K562 (cell line): ENCODE measurements around the gene TCIRG1. TPM values are rescaled to one million over a fixed set of nuclear protein-coding genes. Genes with fewer than 3 reads are reported as not detected.
A peak's percentile ranks its signal among the peaks of the same experiment; 100 is the strongest.

Experiments used
- ATAC-seq: fragments of 200-7000 bp; cut with Tn5 transposase; 3 replicates; pipeline ENCODE4 v1.9.1; 2020; ENCODE audit warnings: moderate library complexity
- BruUV-seq: library from RNA; stranded (reverse); fragments of 400-500 nt; replicated peaks from 2 replicates; lab custom pipeline; 2021; lab: Mats Ljungman, UMichigan
- CTCF ChIA-PET: fragments of 300-600 bp; formaldehyde crosslinking; extraction: SDS; loops from one replicate; lab custom pipeline; 2021; ENCODE audit warnings: low intra/inter-chr PET ratio; lab: Yijun Ruan, JAX
- POLR2A ChIA-PET: fragments of 300-600, 350-650 bp; sonication (Branson Sonifier 250); formaldehyde crosslinking; extraction: SDS; loops from one replicate; lab custom pipeline; 2021; ENCODE audit warnings: antibody characterized with exemption, inconsistent platforms; lab: Yijun Ruan, JAX
- DNase-seq, 4 experiments: peaks; one replicate each; pipeline versions ENCODE4 v3.0.0 to v3.0.0-alpha.2; 2011 to 2018; ENCODE audit warnings: low spot score in 3 of 4, mixed read lengths in 3 of 4; ENCODE audit errors: extremely low read depth in 1 of 4
- FAIRE-seq: peaks from 2 replicates; lab custom pipeline; 2011; peaks lifted over from hg19 to GRCh38; lab: Jason Lieb, UNC
- H2AFZ ChIP-seq: 2 replicates; pipeline ENCODE4 v1.6.0; 2011; ENCODE audit warnings: low read depth, low read length, control low read depth, inconsistent platforms
- H3K27ac ChIP-seq: fragments of 200-600 bp; 3 replicates; pipeline ENCODE4 v1.8.0; 2011; ENCODE audit warnings: low read depth, mild to moderate bottlenecking, control low read depth, inconsistent platforms, low read length, moderate library complexity, mixed read lengths; ENCODE audit errors: extremely low read depth
- H3K27me3 ChIP-seq, 2 experiments: fragments of 300-600 bp in 1 of 2; 2 replicates in 1 of 2; 3 replicates in 1 of 2; pipeline versions ENCODE4 v1.6.0 to v1.8.0; 2011; ENCODE audit warnings: inconsistent platforms in 2 of 2, low read length in 2 of 2, mild to moderate bottlenecking in 1 of 2, mixed read lengths in 1 of 2, moderate library complexity in 1 of 2; ENCODE audit not compliant: control insufficient read depth in 2 of 2, insufficient read depth in 2 of 2
- H3K36me3 ChIP-seq: fragments of 300-600 bp; 3 replicates; pipeline ENCODE4 v1.8.0; 2011; ENCODE audit warnings: mild to moderate bottlenecking, low read length, inconsistent platforms; ENCODE audit not compliant: control insufficient read depth, insufficient read depth
- H3K4me1 ChIP-seq, 2 experiments: fragments of 200-600 bp in 1 of 2; replicated peaks in 1 of 2; 2 replicates in 1 of 2; 3 replicates in 1 of 2; pipeline versions ENCODE4 v1.5.1 to v1.8.0; 2011; ENCODE audit warnings: inconsistent platforms in 2 of 2, low read length in 2 of 2, mild to moderate bottlenecking in 1 of 2, mixed read lengths in 1 of 2, moderate library complexity in 1 of 2; ENCODE audit not compliant: control insufficient read depth in 2 of 2, insufficient read depth in 2 of 2
- H3K4me2 ChIP-seq: 2 replicates; pipeline ENCODE4 v1.6.1; 2011; ENCODE audit warnings: low read length, control low read depth, inconsistent platforms, mixed read lengths; ENCODE audit not compliant: insufficient read depth
- H3K4me3 ChIP-seq: fragments of 200-600 bp; sonication (generic), shearing (Covaris generic); 2 replicates; pipeline ENCODE4 v1.5.1; 2016; ENCODE audit warnings: control low read depth, inconsistent platforms
- H3K79me2 ChIP-seq: fragments of 200-600 bp; 3 replicates; pipeline ENCODE4 v1.8.0; 2011; ENCODE audit warnings: low read length, inconsistent platforms; ENCODE audit not compliant: control insufficient read depth, insufficient read depth
- H3K9ac ChIP-seq, 2 experiments: 2 replicates each; pipeline versions ENCODE4 v1.6.0 to v1.6.1; 2011; ENCODE audit warnings: low read depth in 2 of 2, low read length in 2 of 2, control low read depth in 1 of 2, inconsistent platforms in 1 of 2, mild to moderate bottlenecking in 1 of 2, mixed read lengths in 1 of 2; ENCODE audit not compliant: insufficient read depth in 1 of 2
- H3K9me1 ChIP-seq: one replicate; pipeline ENCODE4 v1.6.0; 2011; ENCODE audit warnings: inconsistent platforms, mild to moderate bottlenecking, low read length, moderate library complexity; ENCODE audit not compliant: control insufficient read depth, insufficient read depth
- H3K9me3 ChIP-seq: replicated peaks from 2 replicates; pipeline ENCODE4 v1.5.1; 2011; ENCODE audit warnings: low read depth, low read length, inconsistent platforms; ENCODE audit not compliant: control insufficient read depth, insufficient read depth
- H4K20me1 ChIP-seq: replicated peaks from 2 replicates; pipeline ENCODE4 v1.6.1; 2011; ENCODE audit warnings: low read length, inconsistent platforms, mixed read lengths; ENCODE audit not compliant: control insufficient read depth, insufficient read depth
- BCOR ChIP-seq: fragments of 450-650 bp; IDR thresholded peaks from 2 replicates; pipeline ENCODE4 v1.6.1; 2016
- ETS2 ChIP-seq: IDR thresholded peaks from 2 replicates; pipeline ENCODE4 v1.6.1; 2016; ENCODE audit warnings: borderline replicate concordance, missing genetic modification characterization, mild to moderate bottlenecking, moderate library complexity, missing compliant biosample characterization; ENCODE audit not compliant: poor library complexity, severe bottlenecking
- HES1 ChIP-seq: fragments of 450-650 bp; IDR thresholded peaks from 2 replicates; pipeline ENCODE4 v1.6.1; 2016; ENCODE audit warnings: low read depth, mild to moderate bottlenecking, moderate library complexity
- HNRNPUL1 ChIP-seq: fragments of 200-400 bp; formaldehyde crosslinking; IDR thresholded peaks from 2 replicates; pipeline ENCODE4 v1.6.1; 2017; ENCODE audit warnings: low read length
- NFIC ChIP-seq: fragments of 450-650 bp; IDR thresholded peaks from 2 replicates; pipeline ENCODE4 v1.6.1; 2017; ENCODE audit warnings: mild to moderate bottlenecking, inconsistent platforms
- PCBP1 ChIP-seq: fragments of 200-400 bp; formaldehyde crosslinking; IDR thresholded peaks from 2 replicates; pipeline ENCODE4 v1.6.1; 2018; ENCODE audit warnings: mild to moderate bottlenecking, low read depth, low read length; ENCODE audit not compliant: poor library complexity, severe bottlenecking
- PTBP1 ChIP-seq: fragments of 200-400 bp; formaldehyde crosslinking; IDR thresholded peaks from 2 replicates; pipeline ENCODE4 v1.6.1; 2017; ENCODE audit warnings: low read depth, low read length
- SNIP1 ChIP-seq: fragments of 450-650 bp; IDR thresholded peaks from 2 replicates; pipeline ENCODE4 v1.7.1; 2017; ENCODE audit warnings: low read depth, mild to moderate bottlenecking
- TBP ChIP-seq: optimal IDR thresholded peaks from 2 replicates; pipeline ENCODE3; 2011; ENCODE audit warnings: low read depth, low read length, improper control_type of control experiment
- ZFP36 ChIP-seq: fragments of 150-350 bp; IDR thresholded peaks from 2 replicates; pipeline ENCODE4 v1.6.1; 2018; ENCODE audit warnings: low read length, low read depth; ENCODE audit not compliant: partially characterized antibody
- ZKSCAN1 ChIP-seq: fragments of 150-350 bp; IDR thresholded peaks from 2 replicates; pipeline ENCODE4 v1.6.1; 2016; ENCODE audit warnings: low read depth, low read length
- ZNF436 ChIP-seq: fragments of 250-450, 450-650 bp; sonication (Bioruptor Pico); formaldehyde crosslinking; IDR thresholded peaks from 2 replicates; pipeline ENCODE4 v1.7.0; 2020; ENCODE audit warnings: mild to moderate bottlenecking
- ZNF740 ChIP-seq, 3 experiments: fragments of 200-800 bp in 1 of 3; sonication (Bioruptor generic) in 1 of 3; sonication (generic) in 1 of 3; formaldehyde crosslinking in 1 of 3; IDR thresholded peaks; 2 replicates each; pipeline versions ENCODE4 v1.6.1 to v1.8.0; 2016 to 2022; ENCODE audit warnings: mild to moderate bottlenecking in 2 of 3, missing compliant biosample characterization in 2 of 3, missing genetic modification characterization in 2 of 3, missing genetic modification reagents in 1 of 3
- WGBS: fragments of 100-300 bp; shearing (Covaris generic); methylation state at CpG from one replicate; pipeline ENCODE4 v1.1.6; 2016; ENCODE audit warnings: low coverage, mixed read lengths; ENCODE audit not compliant: insufficient coverage; ENCODE audit errors: missing lambda C conversion rate; 5-methylcytosine and 5-hydroxymethylcytosine counted together
- in situ Hi-C: fragments of 300-500 bp; cut with MboI; formaldehyde crosslinking; loops from 4 replicates; pipeline ENCODE4 v1.15.0; 2018; ENCODE audit warnings: inconsistent platforms, mixed read lengths
- intact Hi-C: fragments of 100-400 bp; cut with micrococcal nuclease; formaldehyde crosslinking; loops from 2 replicates; pipeline ENCODE4 v1.14.2; 2022
- polyA plus RNA-seq, 8 experiments: library from polyadenylated mRNA; depleted of rRNA in 4 of 8; stranded (reverse) in 5 of 8; unstranded in 3 of 8; fragments of >200 nt; fragmentation: Nextera tagmentation in 2 of 8; fragmentation: Illumina TruSeq in 1 of 8; extraction: Ambion mirVana in 2 of 8; extraction: Trizol in 1 of 8; gene quantifications; 2 replicates each; pipeline versions ENCODE4 v1.2.1 to v1.2.3, GENCODE V29; 2011 to 2014; ENCODE audit warnings: inconsistent platforms in 1 of 8, missing spikeins in 1 of 8
- total RNA-seq, 7 experiments: library from RNA; depleted of rRNA in 6 of 7; stranded (reverse); fragments of >200 nt in 6 of 7; fragmentation: Illumina TruSeq in 2 of 7; extraction: Trizol in 2 of 7; gene quantifications; 2 replicates each; pipeline versions ENCODE4 v1.2.1 to v1.2.3, GENCODE V29; 2011 to 2021; ENCODE audit warnings: low replicate concordance in 1 of 7
- TF ChIP-seq, protein P1 (sequence below): IDR thresholded peaks from 3 replicates; pipeline ENCODE4 v1.6.1; 2011; ENCODE audit warnings: borderline replicate concordance, mild to moderate bottlenecking, moderate library complexity; ENCODE audit not compliant: insufficient read length; ENCODE audit errors: extremely low read depth
- TF ChIP-seq, protein P2 (sequence below): fragments of 250-450 bp; sonication (Bioruptor Pico); IDR thresholded peaks from 2 replicates; pipeline ENCODE4 v1.5.0; 2020; ENCODE audit warnings: mild to moderate bottlenecking

Gene TCIRG1
- total and polyA plus RNA-seq, 9 of the 15 experiments (the other 6 are each of a cell fraction or from before 2014, with no cell fraction given): 0.49 to 143 (median 24.4) TPM

DNA sequence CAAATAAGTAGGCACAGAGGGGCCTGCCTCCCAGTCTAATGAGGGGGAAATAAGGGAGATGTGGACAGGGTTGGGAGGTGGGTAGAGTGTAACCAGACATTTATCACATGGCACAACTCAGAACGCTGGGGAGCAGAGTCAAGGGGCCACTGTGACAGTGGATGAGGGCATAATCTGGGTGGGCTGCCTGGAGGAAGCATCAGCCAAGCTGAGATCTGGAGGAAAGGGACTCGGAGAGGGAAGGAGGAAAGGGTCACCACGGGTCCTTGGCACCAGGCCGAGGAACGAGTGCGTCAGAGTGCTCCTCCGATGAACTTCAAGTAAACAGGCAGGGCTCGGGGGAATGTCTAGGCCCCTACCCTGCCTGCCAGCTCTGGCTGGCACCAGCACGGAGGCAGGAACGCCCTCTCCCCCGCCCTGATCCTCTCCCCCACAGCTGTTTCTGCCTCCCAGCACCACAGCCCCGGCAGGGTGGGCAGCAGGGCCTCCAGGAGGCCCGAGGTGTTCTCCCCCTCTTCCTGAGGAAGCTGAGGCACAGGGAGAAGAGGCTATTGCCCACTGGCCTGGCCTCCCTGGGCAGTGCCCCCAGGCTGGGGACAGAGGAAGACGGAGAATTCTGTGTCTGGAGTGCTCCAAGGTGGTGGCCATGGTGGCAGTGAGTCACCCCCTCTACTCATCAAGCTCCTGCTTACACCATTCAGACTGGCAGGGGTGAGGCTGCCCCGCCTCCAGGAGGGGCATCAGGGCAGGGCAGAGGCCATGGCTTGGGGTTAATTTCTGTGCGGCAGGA, 24.5 kb upstream of the TCIRG1 start:
- no TSS peak for BruUV-seq
- no peaks in the 10 kb centered on the region for H3K9me1 ChIP-seq
- intact Hi-C loops: no loop called here
- peaks cover 3% of the 10 kb centered on the region; the same call in 1 of the 2 replicates for H4K20me1 ChIP-seq
- DNase-seq: no peak
- ATAC-seq: no peak
- H3K27ac ChIP-seq: no peak overlapping the region
- no peaks in the 10 kb centered on the region for H3K9me3 ChIP-seq
- no peak overlapping the region for H3K4me3 ChIP-seq
- ChIA-PET POLR2A (interaction anchor here (0.6 kb wide), 2 partner anchors 16 to 941 kb away, joined by 3 read pairs; partner anchors contain the start of gene NDUFS8), CTCF (no interaction called here)
- no peaks in the 10 kb centered on the region for H3K36me3 ChIP-seq
- in situ Hi-C loops: no loop called here
- no peak overlapping the region for H3K4me2 ChIP-seq
- H2AFZ ChIP-seq: no peak overlapping the region
- no peaks in the 10 kb centered on the region for H3K27me3 ChIP-seq
- WGBS: 8% methylated on average over 14 of the region's 16 CpGs
- no peak for FAIRE-seq
- H3K79me2 ChIP-seq: no peaks in the 10 kb centered on the region
- TF ChIP-seq HNRNPUL1 (no peak), ZKSCAN1 (no peak), PTBP1 (0 out of 2 replicates have a peak, but pooled peaks have one; percentile 36), ZNF436 (peak; percentile 69; the same call in 1 of the 2 replicates), BCOR (peak; percentile 72), TBP (no peak), NFIC (0 out of 2 replicates have a peak, but pooled peaks have one; percentile 17), ZNF740 (CRISPR knock-in tag; IDR thresholded peaks at IDR 0.05) (no peak), ZNF740 (tag; IDR thresholded peaks at IDR 0.05) (no peak), ETS2 (tag) (no peak), SNIP1 (no peak), ZFP36 (peak; percentile 99), HES1 (no peak), PCBP1 (no peak)
- TF ChIP-seq, protein P1, sequence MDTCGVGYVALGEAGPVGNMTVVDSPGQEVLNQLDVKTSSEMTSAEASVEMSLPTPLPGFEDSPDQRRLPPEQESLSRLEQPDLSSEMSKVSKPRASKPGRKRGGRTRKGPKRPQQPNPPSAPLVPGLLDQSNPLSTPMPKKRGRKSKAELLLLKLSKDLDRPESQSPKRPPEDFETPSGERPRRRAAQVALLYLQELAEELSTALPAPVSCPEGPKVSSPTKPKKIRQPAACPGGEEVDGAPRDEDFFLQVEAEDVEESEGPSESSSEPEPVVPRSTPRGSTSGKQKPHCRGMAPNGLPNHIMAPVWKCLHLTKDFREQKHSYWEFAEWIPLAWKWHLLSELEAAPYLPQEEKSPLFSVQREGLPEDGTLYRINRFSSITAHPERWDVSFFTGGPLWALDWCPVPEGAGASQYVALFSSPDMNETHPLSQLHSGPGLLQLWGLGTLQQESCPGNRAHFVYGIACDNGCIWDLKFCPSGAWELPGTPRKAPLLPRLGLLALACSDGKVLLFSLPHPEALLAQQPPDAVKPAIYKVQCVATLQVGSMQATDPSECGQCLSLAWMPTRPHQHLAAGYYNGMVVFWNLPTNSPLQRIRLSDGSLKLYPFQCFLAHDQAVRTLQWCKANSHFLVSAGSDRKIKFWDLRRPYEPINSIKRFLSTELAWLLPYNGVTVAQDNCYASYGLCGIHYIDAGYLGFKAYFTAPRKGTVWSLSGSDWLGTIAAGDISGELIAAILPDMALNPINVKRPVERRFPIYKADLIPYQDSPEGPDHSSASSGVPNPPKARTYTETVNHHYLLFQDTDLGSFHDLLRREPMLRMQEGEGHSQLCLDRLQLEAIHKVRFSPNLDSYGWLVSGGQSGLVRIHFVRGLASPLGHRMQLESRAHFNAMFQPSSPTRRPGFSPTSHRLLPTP: peak; percentile 29
- TF ChIP-seq, protein P2, sequence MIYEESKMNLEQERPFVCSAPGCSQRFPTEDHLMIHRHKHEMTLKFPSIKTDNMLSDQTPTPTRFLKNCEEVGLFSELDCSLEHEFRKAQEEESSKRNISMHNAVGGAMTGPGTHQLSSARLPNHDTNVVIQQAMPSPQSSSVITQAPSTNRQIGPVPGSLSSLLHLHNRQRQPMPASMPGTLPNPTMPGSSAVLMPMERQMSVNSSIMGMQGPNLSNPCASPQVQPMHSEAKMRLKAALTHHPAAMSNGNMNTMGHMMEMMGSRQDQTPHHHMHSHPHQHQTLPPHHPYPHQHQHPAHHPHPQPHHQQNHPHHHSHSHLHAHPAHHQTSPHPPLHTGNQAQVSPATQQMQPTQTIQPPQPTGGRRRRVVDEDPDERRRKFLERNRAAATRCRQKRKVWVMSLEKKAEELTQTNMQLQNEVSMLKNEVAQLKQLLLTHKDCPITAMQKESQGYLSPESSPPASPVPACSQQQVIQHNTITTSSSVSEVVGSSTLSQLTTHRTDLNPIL (CRISPR knock-in tag): no peak
- H3K4me1 ChIP-seq: peaks cover 16 to 65% of the 10 kb centered on the region in 2 experiments
- H3K9ac ChIP-seq: peak overlapping the region in 1 of 2 experiments; percentile 36; a peak in 2 of 4 replicates
